ENCODE measurements around the gene KCNJ4.

The KCNJ4 gene

GRCh38 chr22:38455076-38455529 is at the start of gene KCNJ4:
TSS of gene KCNJ4 (minus strand) at chr22:38455199. CDS start at chr22:38428132, 27,067 bp downstream.
- no peak for DNase-seq

GRCh38 chr22:38503021-38503420 is 48.0 kb upstream of the KCNJ4 start:
- DNase-seq = no peak

GRCh38 chr22:38501797-38502672 is 47.0 kb upstream of the KCNJ4 start:
- no peak for DNase-seq

- no peak for DNase-seq
Measured at GRCh38 chr22:38497869-38498268, 42.9 kb upstream of the KCNJ4 start.

GRCh38 chr22:38494939-38495338 is 39.9 kb upstream of the KCNJ4 start:
- DNase-seq = no peak

- no peak for DNase-seq
Measured at GRCh38 chr22:38494498-38494897, 39.5 kb upstream of the KCNJ4 start.

- DNase-seq = no peak
Measured at GRCh38 chr22:38491707-38492348, 36.8 kb upstream of the KCNJ4 start.

GRCh38 chr22:38490915-38491314 is 35.9 kb upstream of the KCNJ4 start:
- peak in 12 of 51 donors; percentile 6 to 45 (median 20) for DNase-seq

GRCh38 chr22:38490475-38490874 is 35.5 kb upstream of the KCNJ4 start:
- DNase-seq = no peak

- no peak for DNase-seq
Measured at GRCh38 chr22:38489561-38490145, 34.7 kb upstream of the KCNJ4 start.

GRCh38 chr22:38489142-38489541 is 34.1 kb upstream of the KCNJ4 start:
- DNase-seq = no peak

GRCh38 chr22:38487946-38488345 is 32.9 kb upstream of the KCNJ4 start:
- DNase-seq = peak in 1 of 51 donors; percentile 18

GRCh38 chr22:38485783-38486182 is 30.8 kb upstream of the KCNJ4 start:
- DNase-seq = no peak

- DNase-seq = no peak
Measured at GRCh38 chr22:38484244-38484643, 29.2 kb upstream of the KCNJ4 start.

GRCh38 chr22:38482662-38483308 is 27.8 kb upstream of the KCNJ4 start:
- no peak for DNase-seq

GRCh38 chr22:38481871-38482332 is 26.9 kb upstream of the KCNJ4 start:
- no peak for DNase-seq

GRCh38 chr22:38481162-38481870 is 26.3 kb upstream of the KCNJ4 start:
- no peak for DNase-seq

GRCh38 chr22:38479096-38479837 is 24.3 kb upstream of the KCNJ4 start:
- no peak for DNase-seq

- no peak for DNase-seq
Measured at GRCh38 chr22:38477585-38477984, 22.6 kb upstream of the KCNJ4 start.

GRCh38 chr22:38474003-38474607 is 19.1 kb upstream of the KCNJ4 start:
- DNase-seq = peak in 1 of 51 donors; percentile 49
